Fibroblast of lung (primary cell): ENCODE data around the gene CXorf49B. TPM values are rescaled to one million over a fixed set of nuclear protein-coding genes. Genes with fewer than 3 reads are reported as not detected.

Experiments
- DNase-seq, 2 donors: peaks; one replicate each; pipeline versions ENCODE4 v3.0.0 to v3.0.0-alpha.2; 2010; ENCODE audit warnings: low read depth in 2 of 2
- H2AFZ ChIP-seq: 2 replicates; pipeline ENCODE4 v1.5.1; 2012; ENCODE audit warnings: low read length, control low read depth, inconsistent platforms
- H3K27ac ChIP-seq: 2 replicates; pipeline ENCODE4 v1.5.1; 2011; ENCODE audit warnings: low read length, control low read depth; ENCODE audit not compliant: insufficient read depth
- H3K27me3 ChIP-seq: 2 replicates; pipeline ENCODE4 v1.5.1; 2011; ENCODE audit warnings: mild to moderate bottlenecking, low read length; ENCODE audit not compliant: control insufficient read depth, insufficient read depth
- H3K36me3 ChIP-seq: 2 replicates; pipeline ENCODE4 v1.5.1; 2011; ENCODE audit warnings: low read length; ENCODE audit not compliant: control insufficient read depth, insufficient read depth
- H3K4me1 ChIP-seq: 2 replicates; pipeline ENCODE4 v1.5.1; 2011; ENCODE audit warnings: low read length; ENCODE audit not compliant: control insufficient read depth, insufficient read depth; ENCODE audit errors: extremely low read depth
- H3K4me2 ChIP-seq: 2 replicates; pipeline ENCODE4 v1.5.1; 2011; ENCODE audit warnings: low read length, control low read depth; ENCODE audit not compliant: insufficient read depth; ENCODE audit errors: extremely low read depth
- H3K4me3 ChIP-seq, 4 experiments: fragments of 200-600 bp in 1 of 4; sonication (generic) in 1 of 4; replicated peaks in 1 of 4; 2 replicates each; pipeline ENCODE4 v1.5.1; 2011 to 2016; ENCODE audit warnings: low read length in 4 of 4, low read depth in 3 of 4, mild to moderate bottlenecking in 3 of 4, control low read depth in 2 of 4, inconsistent platforms in 1 of 4, mixed read lengths in 1 of 4; ENCODE audit not compliant: insufficient read depth in 1 of 4; ENCODE audit errors: control extremely low read depth in 1 of 4
- H3K79me2 ChIP-seq: 2 replicates; pipeline ENCODE4 v1.5.1; 2012; ENCODE audit warnings: mild to moderate bottlenecking, low read length, inconsistent platforms; ENCODE audit not compliant: control insufficient read depth, insufficient read depth
- H3K9ac ChIP-seq: 2 replicates; pipeline ENCODE4 v1.5.1; 2011; ENCODE audit warnings: mild to moderate bottlenecking, low read length, control low read depth; ENCODE audit not compliant: insufficient read depth
- H3K9me3 ChIP-seq: 2 replicates; pipeline ENCODE4 v1.5.1; 2012; ENCODE audit warnings: low read depth, low read length; ENCODE audit not compliant: control insufficient read depth, insufficient read depth
- H4K20me1 ChIP-seq: 2 replicates; pipeline ENCODE4 v1.5.1; 2011; ENCODE audit warnings: low read length; ENCODE audit not compliant: control insufficient read depth, insufficient read depth; ENCODE audit errors: extremely low read depth
- CTCF ChIP-seq, 2 donors: IDR thresholded peaks in 1 of 2; conservative IDR thresholded peaks in 1 of 2; 1 replicate in 1 of 2; 2 replicates in 1 of 2; pipeline ENCODE4 v1.5.1; 2011 to 2012; ENCODE audit warnings: low read length in 2 of 2, control low read depth in 1 of 2, inconsistent platforms in 1 of 2, low read depth in 1 of 2, mild to moderate bottlenecking in 1 of 2
- EZH2 ChIP-seq: IDR thresholded peaks from 2 replicates; pipeline ENCODE4 v1.5.1; 2012; ENCODE audit warnings: low read length, control low read depth, mild to moderate bottlenecking; ENCODE audit errors: missing control alignments
- polyA plus RNA-seq, 2 donors: library from polyadenylated mRNA; depleted of rRNA in 1 of 2; stranded (reverse) in 1 of 2; unstranded in 1 of 2; fragments of >200 nt; gene quantifications; 2 replicates each; pipeline ENCODE4 v1.2.1, GENCODE V29; 2011 to 2012; ENCODE audit warnings: missing spikeins in 1 of 2
- total RNA-seq: library from RNA; depleted of rRNA; stranded (reverse); fragments of >200 nt; gene quantifications from 2 replicates; pipeline ENCODE4 v1.2.1, GENCODE V29; 2014

CXorf49B gene
- total and polyA plus RNA-seq, 2 donors (not counting 1 experiment from before 2014, with no cell fraction given), result not detected

DNA sequence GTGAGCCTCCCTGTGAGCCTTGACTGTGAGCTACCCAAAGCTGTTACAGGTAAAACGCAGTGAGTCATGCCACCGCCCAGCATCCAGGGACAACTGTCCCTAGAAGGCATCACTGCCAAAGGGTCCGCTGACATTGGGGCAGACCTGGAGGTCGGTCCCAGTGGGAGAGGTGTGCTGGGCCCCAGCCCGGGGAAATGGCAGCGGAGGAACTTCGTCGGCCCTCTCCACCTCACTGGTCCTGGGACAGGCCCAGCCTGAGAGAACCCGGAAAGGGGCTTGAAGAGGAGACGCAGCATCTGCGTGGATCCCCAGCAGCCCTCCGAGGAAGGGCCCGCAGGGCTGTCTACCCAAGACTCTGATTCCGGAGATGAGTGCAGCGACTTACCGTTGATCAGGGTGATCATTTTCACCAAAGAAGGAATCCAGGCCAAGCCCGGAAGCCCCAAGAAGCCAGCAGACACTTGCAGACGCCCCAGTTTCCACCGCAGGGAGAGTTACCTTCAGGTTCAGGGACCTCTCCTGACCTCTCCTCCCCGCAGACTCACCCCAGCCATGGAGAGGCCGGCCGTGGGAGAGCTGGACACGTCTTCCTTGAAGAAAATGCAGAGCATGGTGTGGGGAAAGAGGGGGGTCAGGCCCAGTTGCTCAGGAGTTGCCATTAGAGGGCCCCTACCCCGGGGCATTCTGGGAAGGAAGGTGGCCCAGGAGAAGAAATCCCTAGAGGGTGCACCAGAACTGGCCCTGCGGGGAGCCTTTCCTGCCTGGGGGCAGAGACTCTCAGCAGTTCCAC is 51.2 kb downstream of the CXorf49B start:
- no peaks in the 10 kb centered on the region for H4K20me1 ChIP-seq
- TF ChIP-seq CTCF (conservative IDR thresholded peaks at IDR 0.05 in 1 of 2, IDR thresholded peaks at IDR 0.05 in 1 of 2; ENCODE audit: low read depth in 1 of 2, low read length in 2 of 2), result no peak
- no peak for TF ChIP-seq EZH2
- no peak for DNase-seq

GRCh38 chrX:71815121-71815905 is 52.2 kb downstream of the CXorf49B start:
- Histone ChIP-seq H4K20me1 (no peaks in the 10 kb centered on the region), H3K9ac (no peak overlapping the region), H3K4me2 (no peak overlapping the region), H3K9me3 (no peaks in the 10 kb centered on the region), H3K36me3 (no peaks in the 10 kb centered on the region), H3K27ac (no peak overlapping the region), H2AFZ (no peak overlapping the region), H3K79me2 (no peaks in the 10 kb centered on the region), H3K4me1 (no peaks in the 10 kb centered on the region), H3K4me3 (no peak overlapping the region), H3K27me3 (no peaks in the 10 kb centered on the region)
- no peak for DNase-seq
- no peak for TF ChIP-seq CTCF (conservative IDR thresholded peaks at IDR 0.05 in 1 of 2, IDR thresholded peaks at IDR 0.05 in 1 of 2; ENCODE audit: low read depth in 1 of 2, low read length in 2 of 2)
- TF ChIP-seq EZH2, result no peak

More for the DNA sequence above, 51.2 kb downstream of the CXorf49B start:
- Histone ChIP-seq H3K4me3 (no peak overlapping the region), H3K27ac (no peak overlapping the region), H2AFZ (no peak overlapping the region), H3K9ac (no peak overlapping the region), H3K79me2 (no peaks in the 10 kb centered on the region), H3K27me3 (no peaks in the 10 kb centered on the region), H3K4me1 (no peaks in the 10 kb centered on the region), H3K4me2 (no peak overlapping the region), H3K9me3 (no peaks in the 10 kb centered on the region), H3K36me3 (no peaks in the 10 kb centered on the region)

GRCh38 chrX:71815906-71816156 is 52.7 kb downstream of the CXorf49B start:
- Histone ChIP-seq H3K36me3 (no peaks in the 10 kb centered on the region), H3K4me2 (no peak overlapping the region), H3K27me3 (no peaks in the 10 kb centered on the region), H2AFZ (no peak overlapping the region), H3K4me1 (no peaks in the 10 kb centered on the region), H3K9ac (no peak overlapping the region), H3K79me2 (no peaks in the 10 kb centered on the region), H3K4me3 (no peak overlapping the region), H4K20me1 (no peaks in the 10 kb centered on the region), H3K27ac (no peak overlapping the region), H3K9me3 (no peaks in the 10 kb centered on the region)
- DNase-seq, result no peak
- TF ChIP-seq CTCF (conservative IDR thresholded peaks at IDR 0.05 in 1 of 2, IDR thresholded peaks at IDR 0.05 in 1 of 2; ENCODE audit: low read depth in 1 of 2, low read length in 2 of 2), result no peak
- TF ChIP-seq EZH2, result no peak
